Measurements from ENCODE around the gene TCEA2. TPM values are rescaled to one million over a fixed set of nuclear protein-coding genes. Genes with fewer than 3 reads are reported as not detected.

The TCEA2 gene
- total and polyA plus RNA-seq, 9 of the 15 experiments (the other 6 are each of a cell fraction or from before 2014, with no cell fraction given): 1.4 to 28.7 (median 5.4) TPM

DNA sequence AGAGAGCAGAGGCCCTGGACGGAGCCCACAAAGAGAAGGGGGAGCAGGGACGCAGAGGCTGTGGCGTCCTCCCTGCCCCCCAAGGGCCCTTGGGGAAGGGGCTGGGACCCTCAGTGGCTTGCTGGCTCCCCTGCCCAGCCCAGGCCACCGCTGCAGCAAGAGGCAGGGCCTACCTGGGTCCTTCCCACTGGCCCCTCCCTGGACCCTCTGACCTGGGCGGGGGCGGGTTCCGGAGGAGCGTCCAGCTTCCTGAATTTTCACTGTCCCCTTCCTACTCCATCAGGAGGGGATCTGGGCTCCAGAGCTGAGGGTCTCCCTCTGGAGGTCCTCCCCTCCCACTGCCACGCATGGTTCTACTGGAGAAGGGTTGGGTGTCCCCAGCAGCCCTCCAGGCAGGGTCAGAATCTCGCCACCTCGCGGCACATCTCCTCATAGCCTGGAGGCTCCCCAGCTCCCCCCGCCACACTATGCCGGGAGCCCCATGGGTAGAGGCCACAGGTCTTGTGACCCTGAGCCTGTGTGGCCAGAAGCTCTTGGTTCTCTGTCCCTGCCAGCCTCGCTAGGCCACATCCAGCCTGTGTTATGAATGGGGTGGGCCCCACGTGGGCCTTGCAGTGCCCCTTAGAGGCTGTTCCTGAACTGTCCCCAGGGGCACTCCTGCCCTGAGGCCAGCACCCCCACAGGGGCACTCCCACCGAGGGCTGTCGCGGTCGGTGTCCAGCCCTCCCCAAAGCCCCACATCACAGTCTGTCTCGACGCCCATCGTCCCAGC, 12.6 kb upstream of the TCEA2 start (continued):
- TF ChIP-seq, protein P1, sequence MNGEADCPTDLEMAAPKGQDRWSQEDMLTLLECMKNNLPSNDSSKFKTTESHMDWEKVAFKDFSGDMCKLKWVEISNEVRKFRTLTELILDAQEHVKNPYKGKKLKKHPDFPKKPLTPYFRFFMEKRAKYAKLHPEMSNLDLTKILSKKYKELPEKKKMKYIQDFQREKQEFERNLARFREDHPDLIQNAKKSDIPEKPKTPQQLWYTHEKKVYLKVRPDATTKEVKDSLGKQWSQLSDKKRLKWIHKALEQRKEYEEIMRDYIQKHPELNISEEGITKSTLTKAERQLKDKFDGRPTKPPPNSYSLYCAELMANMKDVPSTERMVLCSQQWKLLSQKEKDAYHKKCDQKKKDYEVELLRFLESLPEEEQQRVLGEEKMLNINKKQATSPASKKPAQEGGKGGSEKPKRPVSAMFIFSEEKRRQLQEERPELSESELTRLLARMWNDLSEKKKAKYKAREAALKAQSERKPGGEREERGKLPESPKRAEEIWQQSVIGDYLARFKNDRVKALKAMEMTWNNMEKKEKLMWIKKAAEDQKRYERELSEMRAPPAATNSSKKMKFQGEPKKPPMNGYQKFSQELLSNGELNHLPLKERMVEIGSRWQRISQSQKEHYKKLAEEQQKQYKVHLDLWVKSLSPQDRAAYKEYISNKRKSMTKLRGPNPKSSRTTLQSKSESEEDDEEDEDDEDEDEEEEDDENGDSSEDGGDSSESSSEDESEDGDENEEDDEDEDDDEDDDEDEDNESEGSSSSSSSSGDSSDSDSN (IDR thresholded peaks at IDR 0.05; ENCODE audit: borderline replicate concordance in 1 of 2, low read depth in 2 of 2, low read length in 2 of 2): no peak; a peak in 1 of 4 replicates
- TF ChIP-seq ZNF324 (CRISPR knock-in tag; IDR thresholded peaks at IDR 0.05) (no peak), NCOA4 (IDR thresholded peaks at IDR 0.05; ENCODE audit: partially characterized antibody) (no peak), PRPF4 (IDR thresholded peaks at IDR 0.05; ENCODE audit: insufficient read depth, low read depth, low read length, poor library complexity, severe bottlenecking) (no peak), ADNP (tag; IDR thresholded peaks at IDR 0.05) (no peak), MAFG (tag; conservative IDR thresholded peaks at IDR 0.05) (no peak), HLTF (IDR thresholded peaks at IDR 0.05) (no peak), CBFB (CRISPR knock-in tag; IDR thresholded peaks at IDR 0.05) (0 out of 2 replicates have a peak, but pooled peaks have one; percentile 14), ZNF561 (CRISPR knock-in tag; conservative IDR thresholded peaks at IDR 0.05) (no peak), ZC3H8 (IDR thresholded peaks at IDR 0.05) (no peak), ZBED1 (IDR thresholded peaks at IDR 0.05) (no peak), MTF1 (CRISPR knock-in tag; IDR thresholded peaks at IDR 0.05; ENCODE audit: borderline replicate concordance) (no peak), ILF3 (IDR thresholded peaks at IDR 0.05; ENCODE audit: borderline replicate concordance) (no peak), CC2D1A (IDR thresholded peaks at IDR 0.05) (0 out of 2 replicates have a peak, but pooled peaks have one; percentile 10), TSC22D4 (tag; IDR thresholded peaks at IDR 0.05) (no peak), FUS (optimal IDR thresholded peaks at IDR 0.05; ENCODE audit: low read depth, low read length) (no peak), ZNF444 (CRISPR knock-in tag; IDR thresholded peaks at IDR 0.05) (no peak)
- TF ChIP-seq, protein P2, sequence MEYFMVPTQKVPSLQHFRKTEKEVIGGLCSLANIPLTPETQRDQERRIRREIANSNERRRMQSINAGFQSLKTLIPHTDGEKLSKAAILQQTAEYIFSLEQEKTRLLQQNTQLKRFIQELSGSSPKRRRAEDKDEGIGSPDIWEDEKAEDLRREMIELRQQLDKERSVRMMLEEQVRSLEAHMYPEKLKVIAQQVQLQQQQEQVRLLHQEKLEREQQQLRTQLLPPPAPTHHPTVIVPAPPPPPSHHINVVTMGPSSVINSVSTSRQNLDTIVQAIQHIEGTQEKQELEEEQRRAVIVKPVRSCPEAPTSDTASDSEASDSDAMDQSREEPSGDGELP (CRISPR knock-in tag; IDR thresholded peaks at IDR 0.05; ENCODE audit: borderline replicate concordance): no peak; the same call in 1 of the 2 replicates
- TF ChIP-seq, protein P3, sequence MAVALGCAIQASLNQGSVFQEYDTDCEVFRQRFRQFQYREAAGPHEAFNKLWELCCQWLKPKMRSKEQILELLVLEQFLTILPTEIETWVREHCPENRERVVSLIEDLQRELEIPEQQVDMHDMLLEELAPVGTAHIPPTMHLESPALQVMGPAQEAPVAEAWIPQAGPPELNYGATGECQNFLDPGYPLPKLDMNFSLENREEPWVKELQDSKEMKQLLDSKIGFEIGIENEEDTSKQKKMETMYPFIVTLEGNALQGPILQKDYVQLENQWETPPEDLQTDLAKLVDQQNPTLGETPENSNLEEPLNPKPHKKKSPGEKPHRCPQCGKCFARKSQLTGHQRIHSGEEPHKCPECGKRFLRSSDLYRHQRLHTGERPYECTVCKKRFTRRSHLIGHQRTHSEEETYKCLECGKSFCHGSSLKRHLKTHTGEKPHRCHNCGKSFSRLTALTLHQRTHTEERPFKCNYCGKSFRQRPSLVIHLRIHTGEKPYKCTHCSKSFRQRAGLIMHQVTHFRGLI (CRISPR knock-in tag; IDR thresholded peaks at IDR 0.05): no peak
- TF ChIP-seq, protein P4, sequence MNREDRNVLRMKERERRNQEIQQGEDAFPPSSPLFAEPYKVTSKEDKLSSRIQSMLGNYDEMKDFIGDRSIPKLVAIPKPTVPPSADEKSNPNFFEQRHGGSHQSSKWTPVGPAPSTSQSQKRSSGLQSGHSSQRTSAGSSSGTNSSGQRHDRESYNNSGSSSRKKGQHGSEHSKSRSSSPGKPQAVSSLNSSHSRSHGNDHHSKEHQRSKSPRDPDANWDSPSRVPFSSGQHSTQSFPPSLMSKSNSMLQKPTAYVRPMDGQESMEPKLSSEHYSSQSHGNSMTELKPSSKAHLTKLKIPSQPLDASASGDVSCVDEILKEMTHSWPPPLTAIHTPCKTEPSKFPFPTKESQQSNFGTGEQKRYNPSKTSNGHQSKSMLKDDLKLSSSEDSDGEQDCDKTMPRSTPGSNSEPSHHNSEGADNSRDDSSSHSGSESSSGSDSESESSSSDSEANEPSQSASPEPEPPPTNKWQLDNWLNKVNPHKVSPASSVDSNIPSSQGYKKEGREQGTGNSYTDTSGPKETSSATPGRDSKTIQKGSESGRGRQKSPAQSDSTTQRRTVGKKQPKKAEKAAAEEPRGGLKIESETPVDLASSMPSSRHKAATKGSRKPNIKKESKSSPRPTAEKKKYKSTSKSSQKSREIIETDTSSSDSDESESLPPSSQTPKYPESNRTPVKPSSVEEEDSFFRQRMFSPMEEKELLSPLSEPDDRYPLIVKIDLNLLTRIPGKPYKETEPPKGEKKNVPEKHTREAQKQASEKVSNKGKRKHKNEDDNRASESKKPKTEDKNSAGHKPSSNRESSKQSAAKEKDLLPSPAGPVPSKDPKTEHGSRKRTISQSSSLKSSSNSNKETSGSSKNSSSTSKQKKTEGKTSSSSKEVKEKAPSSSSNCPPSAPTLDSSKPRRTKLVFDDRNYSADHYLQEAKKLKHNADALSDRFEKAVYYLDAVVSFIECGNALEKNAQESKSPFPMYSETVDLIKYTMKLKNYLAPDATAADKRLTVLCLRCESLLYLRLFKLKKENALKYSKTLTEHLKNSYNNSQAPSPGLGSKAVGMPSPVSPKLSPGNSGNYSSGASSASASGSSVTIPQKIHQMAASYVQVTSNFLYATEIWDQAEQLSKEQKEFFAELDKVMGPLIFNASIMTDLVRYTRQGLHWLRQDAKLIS (CRISPR knock-in tag; IDR thresholded peaks at IDR 0.05): no peak
